Right lobe of liver (tissue), 6 donors: ENCODE measurements around the gene VASN. TPM values are rescaled to one million over a fixed set of nuclear protein-coding genes. Genes with fewer than 3 reads are reported as not detected.

Experiments
- ATAC-seq, 4 donors: fragments of 200-7000 bp; cut with Tn5 transposase; one replicate each; pipeline ENCODE4 v1.9.1; 2020; ENCODE audit warnings: mild to moderate bottlenecking in 4 of 4, moderate library complexity in 4 of 4
- DNase-seq, 3 donors: peaks; one replicate each; pipeline ENCODE4 v3.0.0-alpha.2; 2020
- H3K27ac ChIP-seq, 3 donors: fragments of 200-600 bp; one replicate each; pipeline ENCODE4 v1.8.0; 2022
- H3K27me3 ChIP-seq, 2 donors: fragments of 200-600 bp; one replicate each; pipeline ENCODE4 v1.8.0; 2022
- H3K36me3 ChIP-seq, 4 donors: fragments of 200-600 bp; sonication (generic) in 1 of 4; one replicate each; pipeline versions ENCODE4 v1.5.1 to v1.8.0; 2017 to 2022; ENCODE audit warnings: control low read depth in 1 of 4
- H3K4me1 ChIP-seq, 4 donors: fragments of 200-600 bp; sonication (generic) in 1 of 4; one replicate each; pipeline versions ENCODE4 v1.5.1 to v1.8.0; 2017 to 2022; ENCODE audit warnings: control low read depth in 1 of 4
- H3K4me3 ChIP-seq, 3 donors: fragments of 200-600 bp; one replicate each; pipeline ENCODE4 v1.8.0; 2022
- H3K9me3 ChIP-seq, 4 donors: fragments of 200-600 bp; sonication (generic) in 1 of 4; one replicate each; pipeline versions ENCODE4 v1.5.1 to v1.8.0; 2017 to 2022; ENCODE audit warnings: control low read depth in 1 of 4
- CTCF ChIP-seq, 4 donors: fragments of 200-600 bp in 3 of 4; fragments of 450-650 bp in 1 of 4; IDR thresholded peaks; one replicate each; pipeline versions ENCODE4 v1.5.1 to v1.8.0; 2016 to 2022; ENCODE audit warnings: antibody characterized with exemption in 4 of 4, mild to moderate bottlenecking in 2 of 4
- POLR2A ChIP-seq: fragments of 450-650 bp; IDR thresholded peaks from one replicate; pipeline ENCODE4 v1.6.1; 2017; ENCODE audit warnings: antibody characterized with exemption, mild to moderate bottlenecking
- WGBS: methylation state at CpG from one replicate; pipeline ENCODE4 v1.1.6; 2018; ENCODE audit warnings: low coverage, low lambda C conversion rate; ENCODE audit not compliant: insufficient coverage; ENCODE audit errors: missing lambda C conversion rate; 5-methylcytosine and 5-hydroxymethylcytosine counted together
- intact Hi-C, 2 donors: fragments of 100-400 bp; cut with DNase I; formaldehyde crosslinking; loops; one replicate each; pipeline versions ENCODE4 v1.11.2 to v1.14.1; 2022
- total RNA-seq, 6 experiments: library from RNA; depleted of rRNA in 2 of 6; stranded (reverse); fragments of >200 nt in 2 of 6; fragmentation: NEBNext Ultra II Directional in 3 of 6; extraction: Animal tissue kit (Norgen Biotek cat#: 25700) in 3 of 6; gene quantifications; one replicate each; pipeline versions ENCODE4 v1.1.0 to v1.2.4, GENCODE V29; 2016 to 2023
- donor health status: DM: no; HTN: yes; CAD: no.
- donor health status: DM: no; HTN: no; CAD: no.
- donor health status: DM: no; HTN: no; CAD: no.
- donor health status: DM: no; HTN: yes; CAD: no.
- donor health status: DM: no; HTN: yes; CAD: no.

Gene VASN
- total RNA-seq, 6 experiments from 2014 or later = 13.5 to 22.9 (median 16.8) TPM

GRCh38 chr16:4409081-4409932 is 37.7 kb downstream of the VASN start:
- H3K4me1 ChIP-seq = no peaks in the 10 kb centered on the region

GRCh38 chr16:4410335-4411075 is 38.9 kb downstream of the VASN start:
- WGBS = 65% methylated on average over 15 of the region's 15 CpGs
- Histone ChIP-seq H3K27me3 (no peaks in the 10 kb centered on the region), H3K36me3 (peaks cover 0 to 19% (median 0%) of the 10 kb centered on the region in 4 donors), H3K9me3 (no peaks in the 10 kb centered on the region), H3K4me3 (no peak overlapping the region), H3K27ac (no peak overlapping the region), H3K4me1 (no peaks in the 10 kb centered on the region)
- no peak for TF ChIP-seq CTCF (IDR thresholded peaks at IDR 0.05)
- TF ChIP-seq POLR2A = no peak
- ATAC-seq (peak; percentile 18 to 31 (median 30)), DNase-seq (no peak)
- intact Hi-C loops = no loop called here

More at GRCh38 chr16:4409081-4409932, 37.7 kb downstream of the VASN start:
- H3K36me3 ChIP-seq = peaks cover 0 to 19% (median 0%) of the 10 kb centered on the region in 4 donors
- DNase-seq = no peak
- no peak overlapping the region for H3K27ac ChIP-seq
- intact Hi-C loops = loop anchor here in 1 of 2 donors (10.0 kb wide), 1 partner anchor 125 kb away; no protein-coding TSS in a partner anchor
- WGBS = 100% methylated on average over 2 of the region's 19 CpGs
- no peak for ATAC-seq
- H3K9me3 ChIP-seq = no peaks in the 10 kb centered on the region
- H3K4me3 ChIP-seq = no peak overlapping the region
- TF ChIP-seq POLR2A (no peak), CTCF (IDR thresholded peaks at IDR 0.05) (no peak)
- no peaks in the 10 kb centered on the region for H3K27me3 ChIP-seq

- Histone ChIP-seq H3K9me3 (no peaks in the 10 kb centered on the region), H3K27me3 (no peaks in the 10 kb centered on the region), H3K4me3 (no peak overlapping the region), H3K36me3 (peaks cover 0 to 14% (median 0%) of the 10 kb centered on the region in 4 donors), H3K4me1 (no peaks in the 10 kb centered on the region), H3K27ac (no peak overlapping the region)
- DNase-seq (no peak), ATAC-seq (no peak)
- intact Hi-C loops = no loop called here
- TF ChIP-seq CTCF (IDR thresholded peaks at IDR 0.05) (no peak), POLR2A (no peak)
- WGBS = 80% methylated on average over 1 of the region's 16 CpGs
Observed at GRCh38 chr16:4411684-4412083, 40.0 kb downstream of the VASN start.

GRCh38 chr16:4412159-4412558 is 40.5 kb downstream of the VASN start:
- no peaks in the 10 kb centered on the region for H3K9me3 ChIP-seq
- peaks cover 0 to 11% (median 0%) of the 10 kb centered on the region in 4 donors for H3K36me3 ChIP-seq
- no peak overlapping the region for H3K27ac ChIP-seq
- H3K4me3 ChIP-seq = no peak overlapping the region
- no peak for TF ChIP-seq POLR2A
- TF ChIP-seq CTCF (IDR thresholded peaks at IDR 0.05) = no peak
- intact Hi-C loops = no loop called here
- H3K27me3 ChIP-seq = no peaks in the 10 kb centered on the region
- peak in 1 of 3 donors; percentile 29 for DNase-seq
- 60% methylated on average over 1 of the region's 8 CpGs for WGBS
- peaks cover 0 to 4% (median 2%) of the 10 kb centered on the region in 4 donors for H3K4me1 ChIP-seq
- no peak for ATAC-seq
